Measurements from ENCODE around the gene CPLX1. TPM values are rescaled to one million over a fixed set of nuclear protein-coding genes. Genes with fewer than 3 reads are reported as not detected.

CPLX1 gene
- total RNA-seq, 1 experiment from 2014 or later: 14.5 TPM

DNA sequence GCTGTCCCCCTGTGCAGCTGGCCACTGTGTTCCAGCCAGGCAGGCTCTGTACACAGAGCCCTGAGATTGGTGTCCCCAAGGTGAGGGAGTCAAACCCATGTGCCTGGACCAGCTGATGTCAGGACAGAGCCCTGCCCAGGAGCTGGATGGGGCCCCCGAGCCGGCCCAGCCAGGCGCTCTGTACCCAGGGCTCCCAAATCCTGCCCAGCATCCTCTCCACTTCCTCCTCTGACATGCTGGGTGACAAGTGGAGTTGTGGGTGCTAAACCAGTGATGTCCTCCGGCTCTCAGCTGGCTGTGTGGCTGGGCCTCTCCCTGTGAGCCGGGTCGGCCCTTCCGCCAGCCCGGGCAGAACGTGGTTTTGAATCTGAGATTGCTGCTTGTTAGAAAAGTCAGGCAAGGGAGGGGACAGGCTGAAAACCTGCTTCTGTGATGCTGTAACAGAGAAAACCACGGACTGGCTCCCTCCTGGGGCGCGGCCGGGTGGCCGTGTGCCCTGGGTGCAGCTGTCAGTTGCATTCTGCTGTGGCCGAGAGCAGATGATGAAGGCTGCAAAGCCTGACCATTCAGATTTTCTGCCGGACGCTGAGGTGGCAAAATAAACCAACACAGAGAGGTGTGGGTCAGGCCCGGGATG lies 7.9 kb upstream of the CPLX1 start:
- DNase-seq (ENCODE audit: low read depth, low spot score) (no peak), ATAC-seq (no peak)
- Histone ChIP-seq H3K4me3 (replicated peaks in 1 of 2; ENCODE audit: low read depth in 1 of 2, low read length in 2 of 2) (no peak overlapping the region), H3K9me2 (ENCODE audit: insufficient read depth) (no peaks in the 10 kb centered on the region), H2AFZ (ENCODE audit: low read depth, low read length, poor library complexity, severe bottlenecking) (no peak overlapping the region), H3K79me2 (ENCODE audit: insufficient read depth, low read length) (no peaks in the 10 kb centered on the region), H3K36me3 (ENCODE audit: control insufficient read depth in 1 of 2, insufficient read depth in 2 of 2, low read length in 2 of 2) (no peaks in the 10 kb centered on the region), H3K27ac (ENCODE audit: low read depth, low read length) (no peak overlapping the region), H3K4me1 (ENCODE audit: control insufficient read depth in 1 of 2, insufficient read depth in 2 of 2, low read length in 2 of 2) (no peaks in the 10 kb centered on the region), H3K4me2 (ENCODE audit: low read length) (no peak overlapping the region), H3K9me3 (ENCODE audit: control insufficient read depth in 1 of 2, insufficient read depth in 1 of 2, low read depth in 1 of 2, low read length in 2 of 2) (peaks cover 0 to 14% of the 10 kb centered on the region in 2 experiments; a peak in 1 of 4 replicates), H3K27me3 (ENCODE audit: insufficient read depth, low read length) (no peaks in the 10 kb centered on the region), H4K20me1 (ENCODE audit: insufficient read depth) (no peaks in the 10 kb centered on the region), H3K9ac (ENCODE audit: low read length) (no peak overlapping the region)
- RAD21 ChIA-PET (ENCODE audit: low non-redundant PET in 1 of 2, low total read pairs in 2 of 2, uncharacterized antibody in 2 of 2, unreplicated experiment in 2 of 2): no interaction called here
- POLR2A ChIA-PET: no interaction called here
- intact Hi-C loops (cut with micrococcal nuclease): no loop called here
- TF ChIP-seq SIN3A (IDR thresholded peaks at IDR 0.05; ENCODE audit: low read depth): no peak
- TF ChIP-seq ELF1 (IDR thresholded peaks at IDR 0.05; ENCODE audit: borderline replicate concordance, low read depth): no peak
- no peak for TF ChIP-seq SP1 (IDR thresholded peaks at IDR 0.05; ENCODE audit: low read depth)
- no peak for TF ChIP-seq FOSL1 (IDR thresholded peaks at IDR 0.05; ENCODE audit: low read depth)
- TF ChIP-seq, protein P1, sequence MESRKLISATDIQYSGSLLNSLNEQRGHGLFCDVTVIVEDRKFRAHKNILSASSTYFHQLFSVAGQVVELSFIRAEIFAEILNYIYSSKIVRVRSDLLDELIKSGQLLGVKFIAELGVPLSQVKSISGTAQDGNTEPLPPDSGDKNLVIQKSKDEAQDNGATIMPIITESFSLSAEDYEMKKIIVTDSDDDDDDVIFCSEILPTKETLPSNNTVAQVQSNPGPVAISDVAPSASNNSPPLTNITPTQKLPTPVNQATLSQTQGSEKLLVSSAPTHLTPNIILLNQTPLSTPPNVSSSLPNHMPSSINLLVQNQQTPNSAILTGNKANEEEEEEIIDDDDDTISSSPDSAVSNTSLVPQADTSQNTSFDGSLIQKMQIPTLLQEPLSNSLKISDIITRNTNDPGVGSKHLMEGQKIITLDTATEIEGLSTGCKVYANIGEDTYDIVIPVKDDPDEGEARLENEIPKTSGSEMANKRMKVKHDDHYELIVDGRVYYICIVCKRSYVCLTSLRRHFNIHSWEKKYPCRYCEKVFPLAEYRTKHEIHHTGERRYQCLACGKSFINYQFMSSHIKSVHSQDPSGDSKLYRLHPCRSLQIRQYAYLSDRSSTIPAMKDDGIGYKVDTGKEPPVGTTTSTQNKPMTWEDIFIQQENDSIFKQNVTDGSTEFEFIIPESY (IDR thresholded peaks at IDR 0.05; ENCODE audit: extremely low read depth, insufficient replicate concordance, low read length): no peak
- no peak for TF ChIP-seq RAD21 (IDR thresholded peaks at IDR 0.05; ENCODE audit: low read depth)
- TF ChIP-seq, protein P2, sequence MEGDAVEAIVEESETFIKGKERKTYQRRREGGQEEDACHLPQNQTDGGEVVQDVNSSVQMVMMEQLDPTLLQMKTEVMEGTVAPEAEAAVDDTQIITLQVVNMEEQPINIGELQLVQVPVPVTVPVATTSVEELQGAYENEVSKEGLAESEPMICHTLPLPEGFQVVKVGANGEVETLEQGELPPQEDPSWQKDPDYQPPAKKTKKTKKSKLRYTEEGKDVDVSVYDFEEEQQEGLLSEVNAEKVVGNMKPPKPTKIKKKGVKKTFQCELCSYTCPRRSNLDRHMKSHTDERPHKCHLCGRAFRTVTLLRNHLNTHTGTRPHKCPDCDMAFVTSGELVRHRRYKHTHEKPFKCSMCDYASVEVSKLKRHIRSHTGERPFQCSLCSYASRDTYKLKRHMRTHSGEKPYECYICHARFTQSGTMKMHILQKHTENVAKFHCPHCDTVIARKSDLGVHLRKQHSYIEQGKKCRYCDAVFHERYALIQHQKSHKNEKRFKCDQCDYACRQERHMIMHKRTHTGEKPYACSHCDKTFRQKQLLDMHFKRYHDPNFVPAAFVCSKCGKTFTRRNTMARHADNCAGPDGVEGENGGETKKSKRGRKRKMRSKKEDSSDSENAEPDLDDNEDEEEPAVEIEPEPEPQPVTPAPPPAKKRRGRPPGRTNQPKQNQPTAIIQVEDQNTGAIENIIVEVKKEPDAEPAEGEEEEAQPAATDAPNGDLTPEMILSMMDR (IDR thresholded peaks at IDR 0.05 in 2 of 3, conservative IDR thresholded peaks at IDR 0.05 in 1 of 3; ENCODE audit: borderline replicate concordance in 1 of 3, insufficient read depth in 1 of 3, low read depth in 2 of 3, low read length in 2 of 3): no peak
- TF ChIP-seq EGR1 (IDR thresholded peaks at IDR 0.05; ENCODE audit: low read depth): no peak
- BruUV-seq (replicated peaks): no TSS peak
- CTCF ChIA-PET: no interaction called here
